ENCODE data around the gene RAVER2.
"Not testable (repeated sequence)": the region's sequence is repeated elsewhere in the genome, so short reads cannot be mapped to it uniquely, and the experiment has no call there.

The RAVER2 gene

DNA sequence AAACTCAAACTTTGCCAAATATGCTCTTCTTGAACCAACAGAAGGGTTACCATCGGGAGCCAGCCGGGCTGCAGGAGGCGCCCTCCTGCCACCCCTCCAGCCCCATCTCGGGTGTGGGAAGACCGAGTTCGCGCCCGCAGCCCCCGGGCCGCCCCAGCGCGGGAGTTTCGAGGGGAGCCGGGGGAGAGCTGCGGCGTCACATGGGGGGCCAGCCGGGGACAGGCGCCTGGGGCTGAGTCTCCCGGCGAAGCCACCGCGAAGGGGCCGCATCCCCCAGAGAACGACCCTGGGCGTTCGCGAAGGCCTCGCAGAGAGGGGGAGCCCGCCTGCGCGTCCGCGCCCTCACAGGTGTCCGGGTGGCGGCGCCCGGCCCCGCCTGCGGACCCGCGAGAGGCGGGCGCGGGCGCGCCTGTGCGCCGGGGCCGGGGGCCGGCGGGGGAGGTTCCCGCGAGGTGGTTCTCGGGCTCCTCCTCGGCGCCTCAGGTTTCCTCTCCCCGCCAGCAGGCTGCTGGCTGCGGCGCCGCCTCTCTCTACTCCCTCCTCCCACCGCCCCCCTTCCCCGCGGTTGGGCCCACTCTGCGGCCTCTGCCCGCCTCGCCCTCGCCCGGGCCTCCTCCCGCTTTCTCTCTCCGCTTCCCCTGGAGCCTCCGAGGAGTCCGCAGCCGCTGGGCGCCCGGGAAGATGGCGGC, at the start of gene RAVER2:
TSS of gene RAVER2 (plus strand) at position 584 of the 689 bp plus-strand sequence. CDS start at position 682, 98 bp downstream.
- peak; percentile 40 for DNase-seq (ENCODE audit: low spot score)

- DNase-seq (ENCODE audit: low spot score): no peak
These were observed 48.0 kb upstream of the RAVER2 start for GRCh38 chr1:64696879-64697278.

- DNase-seq (ENCODE audit: low spot score): no peak
These were observed 45.5 kb upstream of the RAVER2 start for GRCh38 chr1:64699327-64699726.

DNA sequence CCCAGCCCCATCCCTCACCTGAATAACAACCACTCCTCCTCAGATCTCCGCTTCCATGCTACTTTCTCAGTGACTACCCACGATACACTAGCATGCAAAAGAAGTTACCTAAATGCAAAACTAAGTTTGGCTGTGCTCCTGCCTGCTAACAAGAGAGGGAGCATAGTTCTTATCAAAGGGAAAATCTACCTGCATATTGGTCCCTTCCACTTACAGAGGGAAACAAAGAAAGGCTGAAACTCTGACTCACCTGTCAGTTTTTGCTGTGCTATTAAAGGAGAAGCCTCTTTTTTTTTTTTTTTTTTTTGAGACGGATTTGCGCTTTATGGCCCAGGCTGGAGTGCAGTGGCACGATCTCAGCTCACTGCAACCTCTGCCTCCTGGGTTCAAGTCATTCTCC, 43.8 kb upstream of the RAVER2 start:
- no peak for DNase-seq (ENCODE audit: low spot score)

GRCh38 chr1:64701886-64702285, 43.0 kb upstream of the RAVER2 start:
- no peak for DNase-seq (ENCODE audit: low spot score)

GRCh38 chr1:64702670-64703069, 42.2 kb upstream of the RAVER2 start:
- not testable (repeated sequence) for DNase-seq (ENCODE audit: low spot score)

GRCh38 chr1:64703600-64703999, 41.3 kb upstream of the RAVER2 start:
- no peak for DNase-seq (ENCODE audit: low spot score)

DNA sequence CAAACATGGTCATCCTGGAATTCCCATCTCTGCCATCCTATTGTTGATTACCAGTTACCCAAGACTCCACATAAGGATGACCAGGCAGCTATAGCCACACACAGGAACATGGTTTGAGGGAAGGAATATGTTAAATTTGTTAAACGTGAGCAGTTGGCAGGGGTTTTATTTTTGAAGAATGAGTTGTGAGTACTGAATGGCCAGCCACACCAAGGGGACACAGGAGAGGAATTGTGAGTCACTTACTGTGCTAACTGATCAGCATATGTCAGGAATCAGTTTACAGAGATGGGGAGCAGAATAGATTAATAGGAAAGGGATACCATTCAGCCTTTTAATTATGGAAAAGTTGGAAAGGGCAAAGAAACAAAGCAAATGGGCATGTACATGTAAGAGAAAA, 39.3 kb upstream of the RAVER2 start:
- no peak for DNase-seq (ENCODE audit: low spot score)

DNA sequence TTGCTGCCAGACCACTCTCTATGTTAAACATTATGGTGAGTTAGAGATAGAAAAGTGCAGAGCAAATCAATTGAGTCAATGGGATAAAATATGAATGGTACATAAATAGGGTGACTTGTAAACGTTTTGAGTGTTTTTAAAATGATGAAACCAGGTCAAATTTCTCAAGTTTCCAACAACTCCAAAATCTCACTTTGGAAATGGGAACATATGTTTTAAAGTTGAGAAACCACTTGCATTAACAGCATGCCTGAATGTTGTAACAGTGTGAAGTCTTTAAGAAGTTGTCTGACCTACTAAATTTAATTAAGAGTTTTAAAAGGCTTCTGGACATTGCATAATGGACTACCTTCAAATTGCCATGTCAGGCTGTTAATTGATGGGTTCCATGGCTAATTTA, 33.6 kb upstream of the RAVER2 start:
- DNase-seq (ENCODE audit: low spot score): no peak

DNA sequence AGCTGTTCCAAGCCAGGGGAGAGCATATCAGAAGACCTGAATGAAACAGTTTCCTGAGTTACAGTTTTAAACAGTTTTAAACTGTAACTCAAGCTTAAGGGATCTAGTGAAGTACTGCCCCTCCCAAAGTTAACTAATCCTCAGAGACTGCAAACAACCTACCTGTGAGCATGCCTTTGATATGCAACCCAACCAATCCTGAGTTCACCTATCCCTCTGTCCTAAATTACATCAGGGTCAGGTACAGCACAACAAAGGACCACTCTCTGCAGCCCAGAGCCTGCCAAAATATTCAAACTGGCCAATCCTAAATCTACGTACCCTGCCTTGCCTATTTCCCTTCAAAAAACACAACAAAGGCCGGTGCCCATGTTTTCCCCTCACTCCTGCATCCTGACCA, 32.8 kb upstream of the RAVER2 start:
- no peak for DNase-seq (ENCODE audit: low spot score)

DNA sequence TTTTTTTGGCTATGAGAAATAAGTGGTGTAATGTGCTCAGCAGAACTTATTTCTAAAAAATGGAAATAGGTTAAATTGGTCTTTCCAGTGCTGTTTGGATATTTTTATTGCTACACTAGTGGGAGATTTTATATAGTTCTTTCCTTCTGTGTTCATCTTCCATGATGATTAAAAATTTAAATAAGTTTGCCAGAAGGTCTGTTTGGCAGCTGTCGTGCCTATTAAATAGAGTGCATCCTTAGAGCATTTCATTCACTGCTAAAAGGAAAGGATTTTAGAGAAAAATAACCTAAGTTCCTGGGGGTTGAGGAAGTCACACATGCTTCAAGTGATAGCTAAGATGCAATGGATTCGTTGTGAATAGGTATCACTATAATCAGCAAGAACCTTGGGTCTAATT, 29.7 kb upstream of the RAVER2 start:
- DNase-seq (ENCODE audit: low spot score): no peak

- no peak for DNase-seq (ENCODE audit: low spot score)
These were observed 23.7 kb upstream of the RAVER2 start for GRCh38 chr1:64721135-64721534.

DNA sequence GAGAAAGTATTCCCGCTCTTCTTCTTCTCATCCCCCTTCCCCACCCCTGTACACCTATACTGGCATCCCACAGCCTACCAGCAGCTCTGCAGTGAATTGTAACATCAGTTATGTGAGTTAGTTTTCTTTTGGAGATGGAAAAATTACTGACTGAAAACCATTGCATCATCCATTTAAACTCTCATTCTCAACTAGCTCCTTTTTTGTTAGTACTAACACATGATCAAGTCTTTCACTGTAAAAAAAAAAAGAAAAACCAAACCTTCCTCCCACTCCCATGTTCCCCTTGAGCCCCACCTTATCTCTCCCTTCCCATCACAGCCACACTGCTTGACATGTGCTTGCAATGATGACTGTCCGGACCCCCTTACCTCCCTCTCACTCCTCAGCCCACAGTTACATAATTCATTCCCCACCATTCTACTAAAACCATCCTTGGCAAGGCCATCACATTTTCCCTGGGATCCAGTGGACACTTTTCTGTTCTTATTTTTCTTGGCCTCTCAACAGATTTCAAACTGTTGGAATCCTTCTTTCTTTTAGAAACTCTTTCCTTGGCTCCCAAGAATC, 23.2 kb upstream of the RAVER2 start:
- DNase-seq (ENCODE audit: low spot score): no peak

GRCh38 chr1:64727861-64728260, 17.0 kb upstream of the RAVER2 start:
- no peak for DNase-seq (ENCODE audit: low spot score)

- DNase-seq (ENCODE audit: low spot score): no peak
These were observed 11.1 kb upstream of the RAVER2 start for GRCh38 chr1:64733581-64734286.

DNA sequence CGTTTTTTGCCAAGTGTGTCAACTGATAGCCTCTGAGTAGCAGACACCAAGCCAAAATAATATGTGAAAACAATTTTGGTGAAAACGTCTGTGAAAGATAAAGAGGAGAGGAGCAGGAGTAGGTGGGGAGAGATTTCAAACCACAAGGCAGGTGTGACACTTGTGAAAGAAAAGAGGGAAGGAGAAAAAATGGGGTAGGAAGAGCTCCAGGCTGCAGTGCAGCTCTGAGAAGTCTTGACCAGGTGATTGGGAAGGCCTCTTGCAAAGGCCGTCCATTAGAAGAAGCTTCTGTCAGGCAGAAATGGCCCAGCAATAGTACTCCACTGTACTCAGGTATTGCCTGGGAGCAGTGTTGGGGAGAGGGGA, 10.6 kb upstream of the RAVER2 start:
- DNase-seq (ENCODE audit: low spot score): no peak

GRCh38 chr1:64740687-64741086, 4.2 kb upstream of the RAVER2 start:
- not testable (repeated sequence) for DNase-seq (ENCODE audit: low spot score)

- no peak for DNase-seq (ENCODE audit: low spot score)
These were observed 852 bp upstream of the RAVER2 start for GRCh38 chr1:64743954-64744491.

- DNase-seq (ENCODE audit: low spot score): peak; percentile 10
These were observed 508 bp downstream of the RAVER2 start for GRCh38 chr1:64745181-64745985.

DNA sequence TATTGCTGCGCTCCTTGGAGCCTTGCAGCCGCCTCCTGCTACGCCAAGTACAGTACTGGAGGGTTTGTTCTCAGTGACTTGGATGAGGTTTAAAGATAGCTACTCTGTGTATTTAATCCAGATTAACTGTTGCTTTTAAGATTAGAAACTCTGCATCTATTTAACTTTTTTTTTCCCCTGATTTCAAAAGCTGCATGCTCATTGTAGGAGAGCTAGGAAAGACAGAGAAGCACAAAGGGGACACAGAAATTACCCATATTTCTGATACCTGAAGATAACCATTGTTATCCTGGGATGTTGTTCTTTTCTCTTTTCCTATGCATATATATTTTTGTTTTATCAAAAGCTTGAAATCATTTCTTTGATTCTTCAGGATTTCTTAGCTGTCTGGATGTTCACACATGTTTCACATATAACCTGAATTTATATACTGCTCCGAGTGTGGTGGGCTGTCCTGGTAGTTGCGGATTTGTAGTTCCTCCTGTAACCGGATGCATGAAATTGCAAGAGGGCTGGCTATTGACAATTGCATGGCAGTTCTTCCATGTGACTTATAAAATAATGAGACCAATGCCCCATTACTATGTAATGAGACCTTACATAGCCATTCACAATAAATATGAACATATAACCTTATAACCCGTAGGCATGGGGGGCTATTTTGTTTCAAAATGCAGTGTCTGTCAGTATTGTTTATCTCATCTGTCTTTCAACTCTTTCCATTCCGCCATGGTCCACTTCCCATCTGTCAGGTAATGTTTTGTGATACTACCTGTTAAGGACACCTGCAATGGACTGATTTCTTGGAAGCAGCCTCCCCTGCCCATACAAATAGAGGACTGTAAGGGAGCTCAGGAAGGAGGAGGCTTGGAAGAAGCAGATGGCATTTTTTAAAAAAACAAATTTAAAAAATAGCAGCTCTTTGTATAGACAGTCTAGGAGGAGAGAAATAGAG, 1.4 kb downstream of the RAVER2 start:
- no peak for DNase-seq (ENCODE audit: low spot score)

GRCh38 chr1:64748222-64748621, 3.3 kb downstream of the RAVER2 start:
- DNase-seq (ENCODE audit: low spot score): no peak

Measured in CD4-positive, alpha-beta T cell treated with Interleukin-15 for 4 hours (primary cell).